22Rv1 (cell line): ENCODE data around the gene MMP7.

Experiments used
- H3K27ac ChIP-seq: fragments of 450-650 bp; 2 replicates; pipeline ENCODE4 v1.5.1; 2017
- CTCF ChIP-seq: fragments of 450-650 bp; IDR thresholded peaks from 2 replicates; pipeline ENCODE4 v1.5.1; 2017; ENCODE audit warnings: mild to moderate bottlenecking
- ZFX ChIP-seq: fragments of 450-650 bp; IDR thresholded peaks from 2 replicates; pipeline ENCODE4 v1.6.1; 2017; ENCODE audit warnings: antibody characterized with exemption, borderline replicate concordance

Gene MMP7

DNA sequence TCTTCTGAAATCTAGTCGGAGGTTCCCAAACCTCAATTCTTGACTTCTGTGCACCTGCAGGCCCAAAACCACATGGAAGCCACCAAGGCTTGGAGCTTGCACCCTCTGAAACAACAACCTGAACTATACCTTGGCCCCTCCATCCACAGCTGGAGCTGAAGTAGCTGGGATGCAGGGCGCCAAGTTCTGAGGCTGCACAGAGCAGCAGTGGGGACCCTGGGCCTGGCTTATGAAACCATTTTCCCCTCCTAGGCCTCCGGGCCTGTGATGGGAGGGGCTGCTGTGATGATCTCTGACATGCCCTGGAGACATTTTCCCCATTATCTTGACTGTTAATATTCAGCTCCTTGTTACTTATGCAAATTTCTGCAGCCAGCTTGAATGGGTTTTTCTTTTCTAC lies 38.3 kb upstream of the MMP7 start:
- no peak overlapping the region for H3K27ac ChIP-seq
- TF ChIP-seq CTCF (no peak), ZFX (no peak)

GRCh38 chr11:102566112-102566511 lies 35.6 kb upstream of the MMP7 start:
- H3K27ac ChIP-seq: no peak overlapping the region
- TF ChIP-seq ZFX (no peak), CTCF (no peak)

DNA sequence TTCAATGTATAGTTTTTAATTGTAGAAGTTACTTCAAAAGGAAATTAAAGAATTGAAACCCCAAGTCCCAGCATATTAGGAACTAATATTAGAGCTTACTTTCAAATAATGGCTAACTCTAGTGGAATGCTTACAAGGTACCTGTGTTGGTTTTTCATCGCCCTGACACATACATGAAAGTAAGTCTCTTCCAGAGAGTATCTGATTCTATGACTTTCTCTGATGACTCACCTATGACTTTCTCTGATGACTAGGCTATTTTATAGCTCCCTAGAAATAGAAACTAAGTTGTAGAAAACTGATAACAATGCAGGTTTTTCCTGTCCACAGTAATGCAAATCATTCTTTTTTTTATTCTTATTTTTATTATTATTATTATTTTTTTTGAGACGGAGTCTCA lies 33.6 kb upstream of the MMP7 start:
- no peak overlapping the region for H3K27ac ChIP-seq
- no peak for TF ChIP-seq ZFX
- TF ChIP-seq CTCF: no peak

GRCh38 chr11:102561636-102562035 lies 31.1 kb upstream of the MMP7 start:
- H3K27ac ChIP-seq: no peak overlapping the region
- TF ChIP-seq CTCF (no peak), ZFX (no peak)

DNA sequence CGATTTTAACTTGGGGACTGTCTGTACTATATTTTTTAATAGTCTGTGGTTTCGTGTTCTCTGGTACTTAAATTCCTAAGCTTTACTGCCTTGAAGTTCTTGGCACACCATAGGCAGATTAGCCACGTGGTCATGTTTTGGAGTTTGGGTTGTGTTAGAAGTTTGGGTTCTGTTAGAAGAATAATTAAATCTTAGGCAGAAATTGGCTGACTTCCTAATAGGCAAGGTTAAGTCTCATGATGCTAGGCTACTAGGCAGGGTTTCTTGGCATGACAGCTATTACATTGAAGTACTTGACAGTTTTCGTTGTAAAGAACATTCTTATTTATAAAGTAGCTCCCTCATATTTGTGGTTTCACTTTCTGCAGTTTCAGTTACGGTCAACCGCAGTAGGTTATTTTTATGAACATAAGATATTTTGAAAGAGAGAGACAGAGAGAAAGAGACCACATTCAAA lies 30.0 kb upstream of the MMP7 start:
- TF ChIP-seq ZFX: no peak
- no peak for TF ChIP-seq CTCF
- H3K27ac ChIP-seq: no peak overlapping the region

- TF ChIP-seq ZFX (no peak), CTCF (no peak)
- H3K27ac ChIP-seq: no peak overlapping the region
These were observed 29.3 kb upstream of the MMP7 start for GRCh38 chr11:102559839-102560238.

GRCh38 chr11:102555091-102555490 lies 24.5 kb upstream of the MMP7 start:
- no peak overlapping the region for H3K27ac ChIP-seq
- TF ChIP-seq CTCF: no peak
- TF ChIP-seq ZFX: no peak
